Naive B cell (primary cell): Measurements from ENCODE around the gene SLAMF8. TPM values are rescaled to one million over a fixed set of nuclear protein-coding genes. Genes with fewer than 3 reads are reported as not detected.

Experiments used
- ATAC-seq, 2 donors: fragments of 150-1000 bp; cut with Tn5 transposase; 2 replicates each; pipeline ENCODE4 v1.10.0; 2021; ENCODE audit warnings: low read depth in 2 of 2, mild to moderate bottlenecking in 2 of 2, moderate library complexity in 2 of 2
- DNase-seq: peaks from one replicate; pipeline ENCODE4 v3.0.0; 2022
- H3K27ac Mint-ChIP-seq, 6 donors: one replicate each; pipeline ENCODE4 v1.8.0; 2020 to 2022; ENCODE audit warnings: mild to moderate bottlenecking in 6 of 6, mixed read lengths in 6 of 6, moderate library complexity in 5 of 6, inconsistent platforms in 2 of 6
- H3K27me3 Mint-ChIP-seq, 3 donors: one replicate each; pipeline ENCODE4 v1.8.0; 2021 to 2022; ENCODE audit warnings: mixed read lengths in 3 of 3, mild to moderate bottlenecking in 1 of 3
- H3K36me3 Mint-ChIP-seq, 2 donors: one replicate each; pipeline ENCODE4 v1.8.0; 2020 to 2022; ENCODE audit warnings: mixed read lengths in 2 of 2, inconsistent platforms in 1 of 2, mild to moderate bottlenecking in 1 of 2
- H3K4me1 Mint-ChIP-seq, 3 donors: one replicate each; pipeline ENCODE4 v1.8.0; 2020 to 2022; ENCODE audit warnings: mixed read lengths in 3 of 3, inconsistent platforms in 1 of 3, mild to moderate bottlenecking in 1 of 3, moderate library complexity in 1 of 3
- H3K4me3 Mint-ChIP-seq, 8 donors: one replicate each; pipeline ENCODE4 v1.8.0; 2020 to 2022; ENCODE audit warnings: mild to moderate bottlenecking in 8 of 8, mixed read lengths in 8 of 8, moderate library complexity in 8 of 8, inconsistent platforms in 2 of 8
- H3K9me3 Mint-ChIP-seq, 7 donors: one replicate each; pipeline ENCODE4 v1.8.0; 2020 to 2022; ENCODE audit warnings: mixed read lengths in 7 of 7, mild to moderate bottlenecking in 5 of 7, inconsistent platforms in 2 of 7, moderate library complexity in 1 of 7
- polyA plus RNA-seq, 6 donors: library from polyadenylated mRNA; unstranded; fragments of 300-500 nt; fragmentation: Illumina TruSeq; gene quantifications; one replicate each; pipeline ENCODE4 v1.2.3, GENCODE V29; 2021; ENCODE audit warnings: low read depth in 6 of 6

The SLAMF8 gene
- polyA plus RNA-seq, 6 donors from 2014 or later, result not detected

DNA sequence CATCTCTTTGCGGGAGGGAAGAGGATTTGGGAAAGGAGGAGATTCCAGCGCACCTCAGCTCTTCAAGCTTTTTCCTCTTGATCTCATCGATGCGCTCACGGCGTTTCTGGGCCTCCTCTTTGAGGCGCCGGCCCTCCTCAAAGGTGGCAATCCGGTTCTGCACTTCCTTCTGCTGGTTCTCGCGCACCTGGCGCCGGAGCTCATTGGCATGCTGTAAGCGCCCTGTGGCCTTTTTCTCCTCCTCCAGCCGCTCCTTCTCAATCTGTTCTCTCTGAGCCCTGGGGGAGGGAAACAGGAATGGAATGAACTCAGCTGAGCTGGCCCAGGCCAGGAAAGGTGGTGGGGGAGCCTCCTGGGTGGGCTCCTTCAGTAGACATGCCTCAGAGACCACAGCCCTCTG, 46.2 kb downstream of the SLAMF8 start:
- H3K36me3 Mint-ChIP-seq, result peaks cover 7 to 8% of the 10 kb centered on the region in 2 donors
- DNase-seq, result no peak
- no peaks in the 10 kb centered on the region for H3K4me1 Mint-ChIP-seq
- no peaks in the 10 kb centered on the region for H3K9me3 Mint-ChIP-seq
- peak overlapping the region in 1 of 6 donors; percentile 72 for H3K27ac Mint-ChIP-seq
- H3K4me3 Mint-ChIP-seq, result no peak overlapping the region
- ATAC-seq, result no peak
- peaks cover 0 to 14% (median 8%) of the 10 kb centered on the region in 3 donors for H3K27me3 Mint-ChIP-seq

DNA sequence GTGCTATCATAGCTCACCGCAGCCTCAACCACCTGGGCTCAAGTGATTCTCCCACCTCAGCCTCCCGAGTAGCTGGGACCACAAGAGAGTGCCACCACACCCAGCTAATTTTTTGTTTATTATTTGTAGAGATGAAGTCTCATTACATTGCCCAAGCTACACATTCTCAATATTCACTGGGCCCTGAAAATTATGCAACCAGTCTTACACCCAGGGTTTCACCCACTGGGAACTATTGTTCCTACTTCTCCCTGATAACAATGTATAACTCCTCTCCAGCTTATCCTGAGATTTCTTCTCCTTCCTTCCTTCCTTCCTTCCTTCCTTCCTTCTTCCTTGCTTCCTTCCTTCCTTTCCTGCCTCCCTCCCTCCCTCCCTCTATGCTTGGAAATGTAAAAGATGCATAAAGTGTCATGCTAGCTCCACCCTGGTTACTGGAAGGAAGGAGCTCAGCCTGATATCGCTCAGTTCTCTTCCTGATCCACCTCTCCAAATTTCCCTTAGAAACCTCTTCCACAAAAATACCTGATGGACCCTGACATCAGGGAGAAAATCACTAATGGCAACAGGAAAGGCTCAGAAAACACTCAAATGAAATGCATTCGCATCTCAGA, 47.0 kb downstream of the SLAMF8 start:
- no peak for ATAC-seq
- Mint-ChIP-seq H3K27me3 (peaks cover 2 to 14% (median 10%) of the 10 kb centered on the region in 3 donors), H3K36me3 (peaks cover 7 to 10% of the 10 kb centered on the region in 2 donors), H3K4me1 (peaks cover 0 to under 1% (median 0%) of the 10 kb centered on the region in 3 donors), H3K9me3 (no peaks in the 10 kb centered on the region), H3K4me3 (no peak overlapping the region), H3K27ac (no peak overlapping the region)
- no peak for DNase-seq

DNA sequence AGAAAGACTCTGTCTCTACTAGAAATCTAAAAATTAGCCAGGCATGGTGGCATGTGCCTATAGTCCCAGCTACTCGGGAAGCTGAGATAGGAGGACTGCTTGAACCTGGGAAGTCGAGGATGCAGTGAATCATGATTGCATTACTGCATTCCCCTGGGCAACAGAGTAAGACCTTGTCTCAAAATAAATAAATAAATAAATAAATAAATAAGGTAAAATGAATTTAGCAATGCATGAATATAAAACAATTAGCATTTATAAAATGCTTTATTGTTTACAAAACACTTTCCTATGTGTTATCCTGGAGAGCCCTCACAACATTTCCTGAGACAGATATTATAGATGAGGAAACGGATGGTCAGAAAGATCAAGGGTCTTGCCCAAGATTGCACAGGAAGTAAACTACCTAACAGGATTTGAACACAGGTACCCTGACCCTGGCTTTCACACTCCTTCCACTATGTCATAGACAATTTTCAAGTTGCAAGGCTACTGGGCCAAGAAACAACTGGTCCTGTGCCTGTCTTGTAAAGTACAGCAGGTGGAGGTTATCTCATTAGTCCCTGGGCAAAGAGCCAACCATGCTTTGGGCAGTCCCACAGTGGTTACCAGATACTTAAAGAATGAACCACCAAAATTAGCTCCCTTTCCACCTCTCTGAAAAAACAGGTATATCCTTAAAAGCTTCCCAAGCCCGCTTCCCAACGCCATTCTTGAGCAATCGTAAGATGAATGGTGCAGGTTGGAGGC, 51.2 kb downstream of the SLAMF8 start:
- Mint-ChIP-seq H3K36me3 (peaks cover 7 to 15% of the 10 kb centered on the region in 2 donors), H3K27ac (no peak overlapping the region), H3K4me1 (peaks cover 0 to 2% (median 0%) of the 10 kb centered on the region in 3 donors), H3K27me3 (peaks cover 4 to 6% (median 6%) of the 10 kb centered on the region in 3 donors), H3K4me3 (no peak overlapping the region), H3K9me3 (no peaks in the 10 kb centered on the region)
- DNase-seq (no peak), ATAC-seq (no peak)

DNA sequence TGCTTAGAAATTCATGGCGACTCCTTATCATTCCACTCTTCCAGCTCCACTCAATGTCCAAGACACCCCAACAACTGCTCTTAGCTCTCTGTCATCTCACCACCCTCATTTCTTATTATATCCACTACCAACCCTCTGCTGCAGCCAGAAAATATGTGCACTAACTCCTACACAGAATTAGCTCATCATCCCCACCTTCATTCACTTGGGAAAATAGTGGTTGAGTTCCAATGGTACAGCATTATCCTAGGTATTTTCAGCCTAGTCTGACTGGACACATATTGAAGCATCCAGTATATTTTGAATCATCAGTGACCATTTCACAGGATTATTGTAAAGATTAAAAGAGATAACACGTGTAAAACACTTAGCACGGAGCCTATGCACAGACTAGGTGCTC, 52.5 kb downstream of the SLAMF8 start:
- H3K4me3 Mint-ChIP-seq, result no peak overlapping the region
- no peaks in the 10 kb centered on the region for H3K9me3 Mint-ChIP-seq
- H3K4me1 Mint-ChIP-seq, result peaks cover 0 to 2% (median 0%) of the 10 kb centered on the region in 3 donors
- no peak overlapping the region for H3K27ac Mint-ChIP-seq
- H3K27me3 Mint-ChIP-seq, result peaks cover 3 to 6% (median 4%) of the 10 kb centered on the region in 3 donors
- DNase-seq (no peak), ATAC-seq (no peak)
- peaks cover 7 to 15% of the 10 kb centered on the region in 2 donors for H3K36me3 Mint-ChIP-seq

DNA sequence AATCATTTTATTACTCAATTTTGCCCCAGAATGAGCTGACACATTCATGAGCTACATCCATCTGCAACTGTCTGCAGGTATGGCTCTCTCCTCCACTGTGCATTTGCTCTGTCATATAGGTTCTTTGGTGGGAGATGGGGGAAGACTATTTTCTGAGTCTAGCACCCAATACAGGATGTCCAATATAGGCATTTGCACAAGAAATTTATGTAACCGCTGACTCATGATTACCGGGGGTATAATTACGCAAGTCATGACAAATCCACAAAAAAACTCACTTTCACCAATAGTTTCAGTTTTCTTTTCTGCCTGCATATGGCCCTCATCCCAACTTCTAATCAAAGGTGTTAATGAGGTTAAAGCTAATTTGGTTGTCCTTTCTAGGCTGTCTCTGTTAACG, 53.3 kb downstream of the SLAMF8 start:
- H3K4me3 Mint-ChIP-seq, result no peak overlapping the region
- DNase-seq, result no peak
- H3K36me3 Mint-ChIP-seq, result peaks cover 11 to 15% of the 10 kb centered on the region in 2 donors
- H3K4me1 Mint-ChIP-seq, result peaks cover 0 to 2% (median 0%) of the 10 kb centered on the region in 3 donors
- no peak for ATAC-seq
- H3K27me3 Mint-ChIP-seq, result peaks cover 0 to 6% (median 4%) of the 10 kb centered on the region in 3 donors
- H3K27ac Mint-ChIP-seq, result no peak overlapping the region
- H3K9me3 Mint-ChIP-seq, result no peaks in the 10 kb centered on the region

DNA sequence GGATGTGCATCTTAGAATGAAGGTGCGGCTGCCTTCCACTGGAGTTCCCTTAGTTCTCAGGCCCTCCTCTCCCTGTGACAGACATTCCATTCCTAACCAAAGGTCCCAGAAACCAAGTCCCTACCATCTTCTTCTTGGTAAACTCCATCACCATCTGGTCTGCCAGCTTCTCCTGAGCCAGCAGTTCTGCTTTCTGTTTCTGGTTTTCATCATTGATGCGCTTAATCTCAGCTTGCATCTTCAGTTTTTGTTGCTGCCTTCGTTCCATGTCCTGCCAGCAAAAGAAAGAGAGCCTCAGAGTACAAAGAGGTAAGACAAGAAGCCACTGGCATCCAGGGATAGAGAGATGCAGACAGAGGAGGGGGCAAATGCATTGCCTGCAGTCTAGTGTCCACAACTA, 53.8 kb downstream of the SLAMF8 start:
- H3K4me1 Mint-ChIP-seq, result peaks cover 0 to 2% (median 0%) of the 10 kb centered on the region in 3 donors
- no peak for DNase-seq
- no peak overlapping the region for H3K27ac Mint-ChIP-seq
- H3K36me3 Mint-ChIP-seq, result peaks cover 11 to 15% of the 10 kb centered on the region in 2 donors
- ATAC-seq, result no peak
- H3K4me3 Mint-ChIP-seq, result no peak overlapping the region
- H3K9me3 Mint-ChIP-seq, result no peaks in the 10 kb centered on the region
- H3K27me3 Mint-ChIP-seq, result peaks cover 0 to 6% (median 4%) of the 10 kb centered on the region in 3 donors

DNA sequence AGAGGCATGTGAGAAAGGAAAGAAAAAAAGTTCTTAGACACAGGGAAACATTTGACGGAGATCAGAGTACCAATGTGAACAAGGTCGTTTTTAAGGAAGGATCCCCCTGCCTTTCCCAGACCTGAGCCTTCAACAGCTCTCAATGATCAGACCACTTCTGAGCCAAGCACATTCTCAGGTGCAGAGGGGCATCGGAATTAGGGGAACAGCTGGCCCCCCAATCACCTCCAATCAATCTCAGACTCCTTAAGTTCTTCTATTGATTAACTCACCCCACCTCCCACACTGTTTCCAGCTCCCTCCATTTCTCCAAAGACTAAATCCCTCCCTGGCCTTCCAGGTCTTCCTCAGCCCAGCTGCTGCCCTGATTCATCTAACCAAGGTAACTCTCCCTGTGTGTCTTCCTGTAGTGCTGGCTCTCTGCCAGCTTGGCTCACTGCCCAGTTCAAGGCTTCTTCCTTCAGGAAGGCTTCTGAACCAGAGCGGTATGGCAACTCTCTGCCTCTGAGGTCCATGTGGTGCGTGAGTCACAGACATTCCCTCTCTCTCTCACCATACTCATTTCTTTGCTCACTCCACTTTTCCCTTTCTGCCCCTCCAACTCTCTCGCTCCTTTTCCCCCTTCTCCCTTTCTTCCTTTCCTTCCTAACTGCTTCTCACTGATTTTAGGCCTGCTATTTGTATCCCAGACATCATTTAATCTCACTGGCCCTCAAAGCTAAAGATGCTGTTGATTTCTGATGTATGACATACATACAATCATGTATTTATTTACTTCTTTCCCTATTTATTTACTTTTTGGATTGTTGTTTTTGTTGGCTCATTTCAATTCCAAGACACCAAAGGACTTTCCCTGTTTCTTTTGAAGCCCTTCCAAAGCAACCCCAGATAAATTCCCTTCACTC, 55.2 kb downstream of the SLAMF8 start:
- Mint-ChIP-seq H3K36me3 (peaks cover 4 to 7% of the 10 kb centered on the region in 2 donors), H3K27me3 (peaks cover 0 to 6% (median 4%) of the 10 kb centered on the region in 3 donors), H3K27ac (no peak overlapping the region), H3K4me1 (peaks cover 0 to 2% (median under 1%) of the 10 kb centered on the region in 3 donors), H3K4me3 (no peak overlapping the region), H3K9me3 (no peaks in the 10 kb centered on the region)
- DNase-seq (no peak), ATAC-seq (no peak)

DNA sequence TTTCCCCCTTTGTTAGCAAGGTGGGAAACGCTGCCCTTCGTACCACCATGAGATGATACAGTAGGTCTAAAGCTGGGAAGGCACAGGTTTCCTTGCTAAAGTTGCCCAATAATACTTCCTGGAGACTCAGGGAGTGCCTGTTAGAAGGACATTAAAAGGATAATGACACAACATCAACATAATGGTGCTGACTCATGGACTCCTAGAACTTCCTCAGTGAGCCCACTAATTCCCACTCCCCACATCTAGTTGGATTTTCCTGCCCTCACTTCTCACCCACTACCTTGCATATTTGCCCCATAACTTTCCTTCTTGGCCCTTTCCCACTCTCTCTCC, 55.8 kb downstream of the SLAMF8 start:
- no peak overlapping the region for H3K4me3 Mint-ChIP-seq

DNA sequence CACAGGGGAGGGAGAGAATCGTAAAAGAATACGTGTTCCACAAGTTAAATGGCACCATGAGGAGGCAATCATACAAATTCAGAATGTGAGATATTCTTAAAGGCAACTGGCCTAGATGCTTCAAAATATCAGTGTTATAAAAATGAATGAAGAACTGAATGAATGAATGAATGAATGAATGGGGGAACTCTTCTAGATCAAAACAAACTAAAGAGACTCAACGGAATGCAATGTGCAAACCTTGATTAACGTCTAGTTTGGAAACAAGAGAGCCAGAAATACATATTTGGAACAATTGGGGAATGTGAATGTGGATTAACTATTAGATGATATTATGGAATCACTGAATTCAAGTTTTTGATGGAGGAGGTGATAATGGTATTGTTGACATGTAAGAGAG, 56.5 kb downstream of the SLAMF8 start:
- no peak for ATAC-seq
- H3K9me3 Mint-ChIP-seq, result no peaks in the 10 kb centered on the region
- H3K4me1 Mint-ChIP-seq, result peaks cover 0 to 2% (median 2%) of the 10 kb centered on the region in 3 donors
- DNase-seq, result no peak
- H3K27ac Mint-ChIP-seq, result no peak overlapping the region
- H3K27me3 Mint-ChIP-seq, result peaks cover 0 to 6% (median 4%) of the 10 kb centered on the region in 3 donors
- H3K4me3 Mint-ChIP-seq, result no peak overlapping the region
- peaks cover 4 to 7% of the 10 kb centered on the region in 2 donors for H3K36me3 Mint-ChIP-seq

More for the DNA sequence above, 55.8 kb downstream of the SLAMF8 start:
- H3K27ac Mint-ChIP-seq, result no peak overlapping the region
- peaks cover 0 to 2% (median 2%) of the 10 kb centered on the region in 3 donors for H3K4me1 Mint-ChIP-seq
- ATAC-seq (no peak), DNase-seq (no peak)
- H3K36me3 Mint-ChIP-seq, result peaks cover 4 to 7% of the 10 kb centered on the region in 2 donors
- peaks cover 0 to 6% (median 4%) of the 10 kb centered on the region in 3 donors for H3K27me3 Mint-ChIP-seq
- H3K9me3 Mint-ChIP-seq, result no peaks in the 10 kb centered on the region

DNA sequence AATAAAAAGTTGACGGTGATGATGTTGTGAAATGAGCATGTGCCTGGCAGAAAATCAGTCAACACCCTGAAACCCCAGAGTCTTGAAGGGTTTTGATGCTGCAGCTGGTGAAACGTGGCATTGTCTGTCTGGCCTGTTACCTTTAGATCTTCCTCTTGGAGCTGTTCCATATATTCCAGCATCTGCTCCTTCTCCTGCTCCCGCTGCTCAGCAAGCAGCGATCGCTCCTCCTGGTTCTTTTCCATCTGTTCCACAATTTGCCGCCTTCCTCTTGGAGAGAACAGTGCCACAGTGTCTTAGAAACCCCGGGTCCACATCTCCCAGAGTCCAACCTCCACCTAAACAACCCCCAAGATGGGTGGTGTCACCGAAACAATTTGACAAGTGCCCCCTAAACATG, 57.6 kb downstream of the SLAMF8 start:
- Mint-ChIP-seq H3K27me3 (no peaks in the 10 kb centered on the region), H3K4me1 (peaks cover 4 to 7% (median 4%) of the 10 kb centered on the region in 3 donors), H3K9me3 (no peaks in the 10 kb centered on the region), H3K36me3 (peaks cover 0 to 4% of the 10 kb centered on the region in 2 donors), H3K4me3 (no peak overlapping the region), H3K27ac (no peak overlapping the region)
- no peak for DNase-seq
- no peak for ATAC-seq

Other genes with a start within 250 kb of the SLAMF8 start
- gene APCS, start 239.0 kb upstream of the SLAMF8 start, polyA plus RNA-seq, result not detected
- gene CRP, start 112.3 kb upstream of the SLAMF8 start, polyA plus RNA-seq, result not detected
- gene DUSP23, start 45.9 kb upstream of the SLAMF8 start, polyA plus RNA-seq, result 10 to 100 TPM; 24.3 to 31.5 (median 28.7) TPM
- 1 to 10 TPM in 1 of 6 donors, under 1 TPM in 3, not detected in 2; 0.11 to 1.2 (median 0.24) TPM for gene FCRL6, start 24.5 kb upstream of the SLAMF8 start, polyA plus RNA-seq
- gene VSIG8, start 35.8 kb downstream of the SLAMF8 start, polyA plus RNA-seq, result not detected
- under 1 TPM in 5 of 6 donors, not detected in 1; 0.29 to 0.93 (median 0.41) TPM for gene CFAP45, start 73.3 kb downstream of the SLAMF8 start, polyA plus RNA-seq
- 1,000 to 10,000 TPM; 1,235 to 1,676 (median 1,380) TPM for gene TAGLN2, start 98.6 kb downstream of the SLAMF8 start, polyA plus RNA-seq
- gene IGSF9, start 118.7 kb downstream of the SLAMF8 start, polyA plus RNA-seq, result under 1 TPM in 4 of 6 donors, not detected in 2; 0.16 to 0.97 (median 0.41) TPM
- gene SLAMF9, start 127.4 kb downstream of the SLAMF8 start, polyA plus RNA-seq, result not detected
- 1 to 10 TPM in 5 of 6 donors, under 1 TPM in 1; 0.98 to 2.0 (median 1.5) TPM for gene PIGM, start 205.1 kb downstream of the SLAMF8 start, polyA plus RNA-seq
- not detected for gene KCNJ10, start 243.3 kb downstream of the SLAMF8 start, polyA plus RNA-seq